Mucosa of descending colon (tissue), 3 donors: ENCODE data around the gene VPS8. TPM values are rescaled to one million over a fixed set of nuclear protein-coding genes. Genes with fewer than 3 reads are reported as not detected.

Experiments used
- ATAC-seq: fragments of 200-7000 bp; cut with Tn5 transposase; one replicate; pipeline ENCODE4 v1.9.1; 2020; ENCODE audit warnings: mild to moderate bottlenecking, moderate library complexity
- DNase-seq, 3 donors: peaks; one replicate each; pipeline ENCODE4 v3.0.0-alpha.2; 2020
- H3K36me3 ChIP-seq: fragments of 200-600 bp; one replicate; pipeline ENCODE4 v1.8.0; 2021; ENCODE audit warnings: low read depth, mild to moderate bottlenecking
- H3K4me1 ChIP-seq: fragments of 200-600 bp; one replicate; pipeline ENCODE4 v1.8.0; 2021; ENCODE audit warnings: low read depth, mild to moderate bottlenecking
- H3K4me3 ChIP-seq: fragments of 200-600 bp; one replicate; pipeline ENCODE4 v1.8.0; 2021; ENCODE audit warnings: mild to moderate bottlenecking
- H3K9me3 ChIP-seq: fragments of 200-600 bp; one replicate; pipeline ENCODE4 v1.8.0; 2021; ENCODE audit warnings: mild to moderate bottlenecking
- CTCF ChIP-seq: fragments of 200-600 bp; IDR thresholded peaks from one replicate; pipeline ENCODE4 v1.8.0; 2022; ENCODE audit warnings: antibody characterized with exemption, mild to moderate bottlenecking
- intact Hi-C, 2 donors: fragments of 100-400 bp; cut with DNase I in 1 of 2; cut with micrococcal nuclease in 1 of 2; formaldehyde crosslinking; loops; one replicate each; pipeline versions ENCODE4 v1.11.0 to v1.11.1; 2022; cut with DNase I, micrococcal nuclease
- total RNA-seq, 3 donors: library from RNA; stranded (reverse); fragmentation: NEBNext Ultra II Directional in 2 of 3; extraction: Animal tissue kit (Norgen Biotek cat#: 25700) in 2 of 3; gene quantifications; one replicate each; pipeline versions ENCODE4 v1.2.1 to v1.2.4, GENCODE V29; 2021 to 2023
- donor health status: DM: no; HTN: no; CAD: no; lungs with moderate emphysema.
- donor health status: DM: no; HTN: no; CAD: no.
- donor health status: DM: no; HTN: yes; CAD: no.

VPS8 gene
- total RNA-seq, 3 donors from 2014 or later: 57.6 to 92.6 (median 74.7) TPM

GRCh38 chr3:184781801-184782200 is 30.2 kb upstream of the VPS8 start:
- intact Hi-C loops: no loop called here
- no peak for ATAC-seq
- no peaks in the 10 kb centered on the region for H3K36me3 ChIP-seq
- peaks cover 1% of the 10 kb centered on the region for H3K4me1 ChIP-seq
- no peak overlapping the region for H3K4me3 ChIP-seq
- DNase-seq: no peak
- no peak for TF ChIP-seq CTCF
- H3K9me3 ChIP-seq: no peaks in the 10 kb centered on the region

GRCh38 chr3:184783319-184783718 is 28.6 kb upstream of the VPS8 start:
- H3K9me3 ChIP-seq: no peaks in the 10 kb centered on the region
- no peaks in the 10 kb centered on the region for H3K36me3 ChIP-seq
- DNase-seq (no peak), ATAC-seq (no peak)
- peaks cover 3% of the 10 kb centered on the region for H3K4me1 ChIP-seq
- no peak for TF ChIP-seq CTCF
- no peak overlapping the region for H3K4me3 ChIP-seq
- intact Hi-C loops: no loop called here

GRCh38 chr3:184784731-184785500 is 27.1 kb upstream of the VPS8 start:
- TF ChIP-seq CTCF: no peak
- intact Hi-C loops: no loop called here

GRCh38 chr3:184785890-184786279 is 26.1 kb upstream of the VPS8 start:
- H3K9me3 ChIP-seq: no peaks in the 10 kb centered on the region
- intact Hi-C loops: no loop called here
- DNase-seq: no peak
- peaks cover 3% of the 10 kb centered on the region for H3K4me1 ChIP-seq
- no peak for TF ChIP-seq CTCF
- no peak for ATAC-seq
- H3K4me3 ChIP-seq: no peak overlapping the region
- H3K36me3 ChIP-seq: no peaks in the 10 kb centered on the region

More at GRCh38 chr3:184784731-184785500, 27.1 kb upstream of the VPS8 start:
- no peaks in the 10 kb centered on the region for H3K36me3 ChIP-seq
- ATAC-seq: no peak
- H3K4me3 ChIP-seq: no peak overlapping the region
- no peaks in the 10 kb centered on the region for H3K9me3 ChIP-seq
- no peak for DNase-seq
- H3K4me1 ChIP-seq: peaks cover 3% of the 10 kb centered on the region

- peak; percentile 86 for ATAC-seq
- peak in 2 of 3 donors; percentile 58 to 59 for DNase-seq
- Histone ChIP-seq H3K9me3 (no peaks in the 10 kb centered on the region), H3K36me3 (no peaks in the 10 kb centered on the region), H3K4me3 (no peak overlapping the region), H3K4me1 (peaks cover 3% of the 10 kb centered on the region)
- TF ChIP-seq CTCF: no peak
- intact Hi-C loops: no loop called here
These were observed 25.6 kb upstream of the VPS8 start for GRCh38 chr3:184786280-184786941.
